GM08714 (cell line): Measurements from ENCODE around the gene RFNG.
A peak's percentile ranks its signal among the peaks of the same experiment; 100 is the strongest.
"Not testable (repeated sequence)": the region's sequence is repeated elsewhere in the genome, so short reads cannot be mapped to it uniquely, and the experiment has no call there.

Experiments
- H3K4me3 ChIP-seq: fragments of 200-500 bp; sonication (Bioruptor generic); 2 replicates; pipeline ENCODE4 v1.5.1; 2014; ENCODE audit warnings: mild to moderate bottlenecking, low read length, inconsistent platforms
- ZNF274 ChIP-seq: IDR thresholded peaks from 2 replicates; pipeline ENCODE4 v1.6.1; 2012; ENCODE audit warnings: mild to moderate bottlenecking, low read depth, low read length

The RFNG gene

DNA sequence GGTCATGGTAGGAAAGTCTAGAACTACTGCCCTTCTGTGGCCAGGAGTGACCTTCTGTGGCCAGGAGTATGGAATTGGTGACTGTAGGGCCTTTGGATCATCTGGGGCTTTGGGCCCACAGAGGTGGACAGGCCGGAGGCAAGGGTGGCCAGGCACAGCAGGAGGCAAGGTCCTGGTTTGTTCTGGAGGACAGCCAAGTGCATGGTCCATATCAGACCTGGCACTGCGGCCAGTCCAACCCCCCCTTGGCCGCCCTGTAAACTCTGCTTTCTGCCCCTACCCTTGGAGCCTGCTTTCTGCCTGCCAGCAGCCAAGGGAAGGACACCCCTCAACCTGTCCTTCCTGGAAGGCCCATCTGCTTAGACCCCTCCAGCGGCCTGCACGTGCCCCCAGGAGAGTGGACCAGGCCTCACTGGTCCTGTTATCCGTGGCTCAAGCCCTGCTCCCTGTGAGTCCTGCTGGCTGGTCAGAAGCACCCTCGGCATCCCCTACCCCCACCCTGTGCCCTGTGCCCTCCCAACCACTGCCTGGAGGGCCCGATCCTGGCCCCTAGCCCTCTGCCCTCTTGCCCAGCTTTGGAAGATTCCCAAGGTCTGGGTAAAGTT, 11.8 kb downstream of the RFNG start:
- TF ChIP-seq ZNF274, result no peak
- no peak overlapping the region for H3K4me3 ChIP-seq

DNA sequence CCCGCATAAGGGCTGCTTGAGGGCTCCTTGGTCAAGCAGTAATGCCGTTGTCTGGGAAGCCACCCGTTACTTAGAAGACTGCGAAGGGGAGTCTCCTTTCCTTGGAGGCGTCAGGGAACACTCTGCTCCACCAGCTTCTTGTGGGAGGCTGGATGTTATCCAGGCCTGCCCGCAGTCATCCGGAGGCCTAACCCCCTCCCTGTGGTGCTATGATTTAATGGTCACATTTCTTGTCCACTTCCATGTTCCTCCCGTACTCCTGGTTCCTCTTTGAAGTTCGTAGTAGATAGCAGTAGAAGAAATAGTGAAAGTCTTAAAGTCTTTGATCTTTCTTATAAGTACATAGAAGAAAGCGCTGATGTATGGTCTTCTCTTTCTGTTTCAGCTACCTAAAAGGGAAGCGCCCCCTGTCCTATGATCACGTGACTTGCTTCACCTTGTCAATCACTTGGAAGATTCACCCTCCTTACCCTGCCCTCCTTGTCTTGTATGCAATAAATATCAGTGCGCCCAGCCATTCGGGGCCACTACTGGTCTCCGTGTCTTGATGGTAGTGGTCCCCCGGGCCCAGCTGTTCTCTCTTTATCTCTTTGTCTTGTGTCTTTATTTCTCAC, 12.7 kb downstream of the RFNG start:
- not testable (repeated sequence) for H3K4me3 ChIP-seq

DNA sequence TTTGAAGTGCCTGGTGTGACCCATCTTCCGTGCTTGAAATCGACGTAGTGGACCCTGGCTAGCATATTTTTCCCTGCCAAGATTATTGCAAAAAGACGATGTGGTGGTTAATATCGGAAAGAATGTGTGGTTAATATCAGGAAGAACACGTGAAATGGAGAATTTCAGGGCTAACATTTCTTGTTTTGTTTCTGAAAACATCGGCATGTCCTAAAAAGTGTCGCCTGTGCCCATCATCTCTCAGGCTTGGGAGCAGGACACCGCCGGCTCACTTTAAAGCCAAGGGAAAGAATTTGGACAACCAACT, 13.8 kb downstream of the RFNG start:
- H3K4me3 ChIP-seq, result peak overlapping the region; percentile 36; the same call in 1 of the 2 replicates
- no peak for TF ChIP-seq ZNF274

DNA sequence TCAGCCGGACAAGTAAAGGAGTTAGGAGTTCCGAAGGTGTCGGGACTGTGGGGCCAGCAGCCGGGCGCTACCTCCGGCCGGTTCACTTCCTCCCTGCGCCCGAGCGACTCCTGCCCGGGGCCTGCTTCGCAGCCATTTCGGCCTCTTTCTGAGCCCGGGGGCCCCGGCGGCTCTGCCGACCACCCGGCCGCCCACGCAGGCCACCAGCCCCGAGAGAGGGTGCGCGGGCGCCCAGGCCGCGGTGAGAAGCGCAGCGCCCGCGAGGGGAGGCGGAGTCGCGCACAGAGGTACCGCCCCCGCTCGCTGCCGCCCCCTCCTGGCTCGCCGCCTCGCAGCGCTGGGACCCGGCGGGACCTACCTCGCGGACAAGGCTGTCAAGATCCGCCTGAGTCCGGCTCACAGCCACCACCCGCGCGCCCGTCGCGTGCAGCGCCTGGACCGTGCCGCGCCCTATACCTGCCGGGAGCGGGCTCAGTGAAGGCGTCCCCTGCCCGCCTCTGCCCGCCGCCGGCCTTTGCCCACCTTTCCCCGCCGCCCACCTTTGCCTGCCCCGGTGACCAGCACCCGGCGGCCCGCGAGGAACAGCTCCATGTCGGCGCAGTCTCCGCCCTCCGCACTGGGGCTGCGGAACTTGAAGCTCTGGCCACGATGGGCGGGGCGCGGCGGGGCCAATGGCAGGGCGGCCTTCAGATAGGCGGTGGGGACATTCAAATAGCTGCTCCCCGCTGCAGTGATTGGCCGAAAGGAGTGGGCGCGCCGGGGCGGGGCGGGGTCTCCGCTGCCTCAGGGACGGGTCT, 14.3 kb downstream of the RFNG start, which contains the start of gene DCXR:
Gene DCXR (minus strand): TSS at position 606 of the 797 bp plus-strand sequence. CDS start 15 bp downstream, at position 591.
- no peak for TF ChIP-seq ZNF274
- peak within 1 kb of the TSS; percentile 66; the same call in 1 of the 2 replicates for H3K4me3 ChIP-seq

DNA sequence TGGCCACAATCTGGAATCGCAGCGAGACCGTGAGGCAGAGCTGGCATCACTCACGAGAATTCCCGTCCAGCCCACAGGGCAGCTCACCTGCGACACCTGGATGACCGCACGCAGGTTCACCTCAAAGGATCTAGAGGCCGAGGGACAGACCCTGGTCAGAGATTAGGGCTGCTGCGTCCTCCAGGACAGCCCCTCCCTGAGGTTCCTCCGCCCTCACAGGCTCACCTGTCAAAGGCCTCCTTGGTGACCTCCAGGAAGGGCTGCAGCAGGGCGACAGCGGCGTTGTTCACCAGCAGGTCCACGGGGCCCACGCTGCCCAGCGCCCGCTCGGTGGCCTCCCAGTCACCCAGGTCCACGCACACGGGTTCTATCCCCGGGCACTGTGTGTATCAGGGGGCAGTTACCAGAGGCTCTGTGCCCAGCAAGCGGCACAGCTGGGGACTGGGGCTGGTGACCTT, 14.9 kb downstream of the RFNG start:
- no peak for TF ChIP-seq ZNF274
- peak overlapping the region; percentile 66; the same call in 1 of the 2 replicates for H3K4me3 ChIP-seq

DNA sequence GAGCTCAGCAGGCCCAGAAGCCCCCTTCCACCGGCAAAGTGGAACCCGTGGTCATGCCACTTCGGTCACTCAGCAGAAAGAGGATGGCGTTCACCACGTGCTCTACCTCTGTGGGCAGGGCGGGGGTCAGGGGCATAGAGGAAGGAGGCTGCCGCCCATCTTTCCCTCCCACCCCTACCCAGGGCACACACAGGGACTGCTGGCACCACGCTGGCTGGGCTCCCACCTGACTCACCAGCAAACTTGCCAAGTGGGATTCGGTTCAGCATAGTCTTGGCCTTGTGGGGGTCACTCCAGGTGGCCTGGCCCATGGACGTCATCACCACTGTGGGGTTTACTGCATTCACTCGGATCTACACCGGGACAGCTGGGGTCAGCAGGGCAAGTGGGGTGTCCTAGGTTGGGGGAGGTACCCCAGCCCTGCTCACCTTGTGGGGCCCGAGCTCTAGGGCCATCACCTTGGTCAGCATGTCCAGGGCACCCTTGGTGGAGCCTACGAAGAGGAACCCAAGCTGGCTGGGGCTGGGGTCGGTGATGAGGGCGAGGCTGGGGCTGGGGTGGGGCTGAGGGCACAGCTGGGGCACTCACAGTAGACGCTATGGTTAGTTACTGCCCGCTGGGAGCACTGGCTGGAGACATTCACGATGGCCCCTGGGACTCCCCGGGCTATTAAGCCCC, 15.5 kb downstream of the RFNG start:
- no peak for TF ChIP-seq ZNF274
- H3K4me3 ChIP-seq, result no peak overlapping the region; the same call in 1 of the 2 replicates

DNA sequence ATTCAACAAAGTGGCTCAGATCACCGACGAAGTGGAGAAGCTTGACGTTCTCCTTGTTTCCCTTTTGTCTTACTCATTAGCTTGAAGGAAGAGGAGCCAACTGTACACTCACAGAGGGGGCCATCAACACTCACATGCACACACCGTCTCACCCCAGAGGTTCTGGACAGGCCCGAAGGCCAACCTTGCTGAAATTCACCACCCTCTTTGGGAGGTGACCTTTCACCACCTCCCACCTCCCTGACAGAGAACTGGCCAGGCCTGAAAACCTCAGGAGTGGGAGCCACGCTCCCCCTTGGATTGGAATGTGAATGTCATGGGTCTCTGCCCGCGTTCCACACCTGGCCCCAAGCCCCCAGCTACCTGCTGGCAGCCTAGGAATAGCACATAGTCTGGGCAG, 16.1 kb downstream of the RFNG start:
- no peak overlapping the region for H3K4me3 ChIP-seq
- no peak for TF ChIP-seq ZNF274

DNA sequence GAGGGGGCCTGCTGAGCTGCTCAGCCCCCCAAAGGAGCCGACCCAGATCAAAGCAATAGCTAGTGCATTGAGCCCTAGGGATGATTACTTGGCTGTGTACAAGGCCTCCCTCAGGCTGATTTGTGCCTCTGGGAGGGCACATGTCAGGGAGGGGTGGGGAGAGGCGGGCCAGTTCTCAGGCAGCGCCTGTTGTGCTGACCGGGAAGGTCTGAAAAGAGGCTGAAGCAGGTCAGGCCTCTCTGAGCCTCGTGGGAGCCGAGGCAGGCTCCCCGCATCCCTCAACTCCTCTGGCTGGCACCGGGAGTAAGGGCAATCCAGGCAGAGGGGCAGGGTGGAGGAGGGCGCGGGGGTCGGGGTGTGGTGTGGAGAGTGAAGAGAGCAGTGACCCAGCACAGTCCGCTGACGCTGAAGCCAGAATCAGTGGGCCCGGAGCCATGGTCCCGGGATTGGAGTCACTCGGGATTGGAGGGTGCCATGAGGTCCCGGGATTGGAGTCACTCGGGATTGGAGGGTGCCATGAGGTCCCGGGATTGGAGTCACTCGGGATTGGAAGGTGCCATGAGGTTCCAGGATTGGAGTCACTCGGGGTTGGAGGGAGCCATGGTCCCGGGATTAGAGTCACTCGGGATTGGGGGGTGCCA, 17.1 kb downstream of the RFNG start:
- no peak for TF ChIP-seq ZNF274
- no peak overlapping the region for H3K4me3 ChIP-seq

DNA sequence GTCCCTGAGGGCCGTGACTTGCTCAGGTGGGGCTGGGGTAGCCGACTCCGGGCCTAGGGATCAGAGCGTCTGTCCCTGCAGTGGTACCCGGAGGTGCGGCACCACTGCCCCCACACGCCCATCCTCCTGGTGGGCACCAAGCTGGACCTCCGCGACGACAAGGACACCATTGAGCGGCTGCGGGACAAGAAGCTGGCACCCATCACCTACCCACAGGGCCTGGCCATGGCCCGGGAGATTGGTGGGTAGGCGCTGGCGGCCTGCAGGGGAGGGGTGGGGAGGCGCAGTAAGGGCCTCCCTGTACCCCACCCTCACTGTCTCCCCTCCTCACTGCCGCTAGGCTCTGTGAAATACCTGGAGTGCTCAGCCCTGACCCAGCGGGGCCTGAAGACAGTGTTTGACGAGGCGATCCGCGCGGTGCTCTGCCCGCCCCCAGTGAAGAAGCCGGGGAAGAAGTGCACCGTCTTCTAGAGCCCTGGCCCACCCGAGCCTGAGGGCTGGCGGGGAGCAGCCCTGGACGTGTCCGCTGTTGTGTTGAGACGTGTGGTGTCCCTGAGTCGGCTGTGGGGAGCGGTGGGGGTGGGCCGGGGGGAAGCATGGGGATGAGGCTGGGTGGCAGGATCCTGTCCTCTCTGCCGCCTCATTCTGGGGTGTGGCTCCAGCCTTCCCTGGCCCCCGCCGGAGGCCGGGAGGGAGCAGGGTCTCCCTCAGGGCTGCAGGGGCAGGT, 18.1 kb downstream of the RFNG start:
- no peak overlapping the region for H3K4me3 ChIP-seq
- TF ChIP-seq ZNF274, result no peak

DNA sequence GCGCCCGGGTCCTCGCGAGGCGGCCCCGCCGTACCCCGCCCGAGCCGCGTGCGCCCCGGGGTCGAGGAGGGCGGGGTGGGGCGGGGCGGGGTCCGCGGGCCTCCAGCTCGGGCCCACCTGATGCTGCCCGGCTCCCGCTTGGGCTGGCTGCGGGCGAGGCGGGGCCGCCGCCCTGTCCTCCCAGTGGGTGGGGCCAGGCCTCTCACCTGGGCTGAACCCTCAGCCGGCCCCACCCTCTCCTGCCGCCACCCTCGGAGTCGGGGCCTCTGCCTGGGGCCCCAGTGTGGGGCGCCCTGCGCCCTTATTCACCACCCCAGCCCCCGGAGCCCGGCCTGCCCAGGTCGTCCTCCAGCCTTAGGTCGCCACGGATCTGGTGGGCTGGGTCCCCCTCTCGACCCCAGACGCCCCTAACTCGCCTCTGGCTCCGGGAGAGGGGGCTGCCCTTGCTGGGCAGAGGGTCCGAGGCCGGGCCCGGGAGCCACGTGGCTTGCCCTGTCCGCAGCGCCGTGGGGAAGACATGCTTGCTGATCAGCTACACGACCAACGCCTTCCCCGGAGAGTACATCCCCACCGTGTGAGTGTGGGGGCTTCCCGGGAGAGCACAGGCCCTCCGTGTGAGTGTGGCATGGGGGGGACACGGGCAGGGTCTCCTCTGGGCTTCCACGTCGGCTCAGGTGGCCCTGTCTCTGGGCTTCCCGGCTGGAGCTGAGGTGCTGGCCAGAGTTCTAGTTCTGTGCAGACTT, 19.6 kb downstream of the RFNG start:
- no peak for TF ChIP-seq ZNF274
- no peak overlapping the region for H3K4me3 ChIP-seq

DNA sequence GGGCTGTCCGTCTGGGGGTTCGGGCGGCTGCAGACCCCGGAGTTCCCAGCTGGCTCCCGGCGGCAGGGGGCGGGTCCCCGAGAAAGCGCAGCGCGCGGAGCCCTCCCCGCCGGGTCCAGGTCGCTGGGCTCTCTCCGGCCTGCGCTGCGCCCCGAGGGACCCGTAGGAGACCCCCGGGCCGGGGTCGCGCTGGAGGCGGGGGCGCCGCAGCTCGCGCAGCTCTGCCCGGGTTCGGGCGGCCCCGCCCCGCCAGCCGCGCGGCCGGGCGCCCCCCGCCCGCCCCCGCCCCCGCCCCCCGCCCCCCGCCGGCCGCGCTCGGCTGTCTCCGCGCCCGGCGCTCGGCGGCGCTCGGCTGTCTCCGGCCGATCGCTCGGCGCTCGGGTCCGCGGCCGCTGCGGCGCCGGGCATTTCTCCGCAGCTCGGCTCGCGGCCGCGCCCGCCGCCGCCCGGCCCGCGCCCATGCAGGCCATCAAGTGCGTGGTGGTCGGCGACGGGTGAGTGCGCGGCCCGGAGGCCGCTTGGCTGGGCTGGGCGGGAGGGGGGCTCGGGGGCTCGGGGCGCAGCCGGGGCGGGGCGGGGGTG, 20.2 kb downstream of the RFNG start, which contains the start of gene RAC3:
Gene RAC3 (plus strand): TSS at position 376 of the 582 bp plus-strand sequence. CDS start 84 bp downstream, at position 460.
- TF ChIP-seq ZNF274, result no peak
- peak within 1 kb of the TSS; percentile 46; the same call in 1 of the 2 replicates for H3K4me3 ChIP-seq
